ENCODE data around the gene TESPA1. TPM values are rescaled to one million over a fixed set of nuclear protein-coding genes. Genes with fewer than 3 reads are reported as not detected.

TESPA1 gene
- total and polyA plus RNA-seq, 2 of the 4 experiments (the other 2 are of a cell fraction) = not detected

GRCh38 chr12:55002355-55002754 is 17.8 kb upstream of the TESPA1 start:
- Histone ChIP-seq H4K91ac (ENCODE audit: insufficient read depth, low read depth, low read length) (no peak overlapping the region), H4K5ac (ENCODE audit: low read depth, low read length) (no peak overlapping the region), H3K23ac (ENCODE audit: low read depth, low read length) (no peak overlapping the region), H3K4me2 (ENCODE audit: low read depth, low read length) (no peak overlapping the region), H2AK5ac (ENCODE audit: low read depth, low read length) (no peak overlapping the region), H3K27me3 (ENCODE audit: control insufficient read depth, insufficient read depth, low read length) (no peaks in the 10 kb centered on the region; the same call in 1 of the 2 replicates), H3K56ac (ENCODE audit: extremely low read depth, insufficient read depth, low read length) (no peak overlapping the region), H3K4me1 (ENCODE audit: control insufficient read depth, insufficient read depth, low read length) (no peaks in the 10 kb centered on the region), H2BK15ac (ENCODE audit: low read depth, low read length) (no peak overlapping the region), H3K79me1 (ENCODE audit: low read depth in 1 of 2, low read length in 2 of 2) (no peaks in the 10 kb centered on the region), H2AK9ac (replicated peaks; ENCODE audit: low read depth, low read length, poor library complexity) (no peak overlapping the region), H3K27ac (ENCODE audit: insufficient read depth, low read length) (no peak overlapping the region), H3K4me3 (ENCODE audit: insufficient read depth, low read depth, low read length) (no peak overlapping the region), H2AFZ (replicated peaks; ENCODE audit: low read length, poor library complexity) (no peak overlapping the region), H3K36me3 (ENCODE audit: control insufficient read depth, insufficient read depth, low read length) (no peaks in the 10 kb centered on the region), H2BK5ac (ENCODE audit: low read depth, low read length, poor library complexity, severe bottlenecking) (no peak overlapping the region), H4K8ac (ENCODE audit: low read depth in 2 of 2, low read length in 2 of 2) (no peak overlapping the region), H3K9ac (ENCODE audit: low read depth, low read length) (no peak overlapping the region), H2BK120ac (ENCODE audit: low read depth, low read length) (no peak overlapping the region), H2BK20ac (ENCODE audit: low read depth, low read length) (no peak overlapping the region), H3K14ac (replicated peaks; ENCODE audit: low read depth, low read length) (no peak overlapping the region), H3K9me1 (ENCODE audit: insufficient read depth, low read length) (no peaks in the 10 kb centered on the region), H3K4ac (ENCODE audit: low read depth, low read length) (no peak overlapping the region), H3K18ac (ENCODE audit: low read depth, low read length) (no peak overlapping the region), H4K20me1 (ENCODE audit: insufficient read depth, low read length) (no peaks in the 10 kb centered on the region), H3K9me3 (ENCODE audit: control insufficient read depth, insufficient read depth, low read length) (no peaks in the 10 kb centered on the region)
- WGBS, 2 experiments (ENCODE audit: extremely low coverage in 2 of 2, insufficient read length in 1 of 2) = no CpG with 5 or more reads among the region's 2 CpGs
- BruUV-seq (replicated peaks) = no TSS peak
- dilution Hi-C loops (cut with HindIII; ENCODE audit: low sequenced_read_pairs, unreplicated experiment) (no loop called here), intact Hi-C loops (cut with micrococcal nuclease) (no loop called here), in situ Hi-C loops (cut with MboI; ENCODE audit: low sequenced_read_pairs) (no loop called here)
- no peak for ATAC-seq (ENCODE audit: low read depth)
- DNase-seq = no peak
- POLR2A ChIA-PET (ENCODE audit: unreplicated experiment) = no interaction called here
- TF ChIP-seq CHD1 (IDR thresholded peaks at IDR 0.05; ENCODE audit: low read depth, low read length) (no peak), MAFK (IDR thresholded peaks at IDR 0.05; ENCODE audit: low read depth, low read length) (no peak), NFE2L2 (IDR thresholded peaks at IDR 0.05; ENCODE audit: low read depth, low read length) (no peak), CEBPB (IDR thresholded peaks at IDR 0.05; ENCODE audit: low read depth, low read length) (no peak), MAZ (IDR thresholded peaks at IDR 0.05; ENCODE audit: borderline replicate concordance, low read depth, low read length) (no peak), POLR2A (IDR thresholded peaks at IDR 0.05; ENCODE audit: low read depth, low read length) (no peak), MXI1 (IDR thresholded peaks at IDR 0.05; ENCODE audit: borderline replicate concordance, low read depth, low read length) (no peak), USF2 (IDR thresholded peaks at IDR 0.05; ENCODE audit: low read depth, low read length) (no peak), RAD21 (IDR thresholded peaks at IDR 0.05; ENCODE audit: low read length) (no peak), RFX5 (IDR thresholded peaks at IDR 0.05; ENCODE audit: low read depth, low read length) (no peak), BHLHE40 (IDR thresholded peaks at IDR 0.05; ENCODE audit: low read depth, low read length) (no peak), FOS (IDR thresholded peaks at IDR 0.05; ENCODE audit: low read depth, low read length) (no peak), SMC3 (IDR thresholded peaks at IDR 0.05; ENCODE audit: low read depth, low read length) (no peak), RCOR1 (IDR thresholded peaks at IDR 0.05; ENCODE audit: insufficient replicate concordance, low read length) (no peak), CTCF (conservative IDR thresholded peaks at IDR 0.05; ENCODE audit: low read depth, low read length) (no peak)
- TF ChIP-seq, protein P1, sequence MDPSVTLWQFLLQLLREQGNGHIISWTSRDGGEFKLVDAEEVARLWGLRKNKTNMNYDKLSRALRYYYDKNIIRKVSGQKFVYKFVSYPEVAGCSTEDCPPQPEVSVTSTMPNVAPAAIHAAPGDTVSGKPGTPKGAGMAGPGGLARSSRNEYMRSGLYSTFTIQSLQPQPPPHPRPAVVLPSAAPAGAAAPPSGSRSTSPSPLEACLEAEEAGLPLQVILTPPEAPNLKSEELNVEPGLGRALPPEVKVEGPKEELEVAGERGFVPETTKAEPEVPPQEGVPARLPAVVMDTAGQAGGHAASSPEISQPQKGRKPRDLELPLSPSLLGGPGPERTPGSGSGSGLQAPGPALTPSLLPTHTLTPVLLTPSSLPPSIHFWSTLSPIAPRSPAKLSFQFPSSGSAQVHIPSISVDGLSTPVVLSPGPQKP (IDR thresholded peaks at IDR 0.05; ENCODE audit: borderline replicate concordance, low read depth, low read length) = no peak
- CTCF ChIA-PET = no interaction called here

All from IMR-90 (cell line).